ENCODE results near the gene SETDB1.
A peak's percentile ranks its signal among the peaks of the same experiment; 100 is the strongest.

The SETDB1 gene

GRCh38 chr1:151006327-151007052 is 80.3 kb downstream of the SETDB1 start, which contains the start of gene MINDY1:
TSS of gene MINDY1 (minus strand) at chr1:151006902. CDS start at chr1:151002617, 4,285 bp downstream.
- DNase-seq (ENCODE audit: low spot score) (peak; percentile 60), ATAC-seq (ENCODE audit: low read depth) (peak; percentile 85)
- H3K36me3 ChIP-seq (ENCODE audit: low read depth), result no peaks in the 10 kb centered on the region; the same call in 1 of the 2 replicates
- H3K9me3 ChIP-seq (ENCODE audit: severe bottlenecking), result no peaks in the 10 kb centered on the region
- H3K4me1 ChIP-seq (ENCODE audit: insufficient read depth, poor library complexity, severe bottlenecking), result peaks cover 18% of the 10 kb centered on the region
- TF ChIP-seq CTCF (IDR thresholded peaks at IDR 0.05; ENCODE audit: poor library complexity, severe bottlenecking), result peak; percentile 49
- H3K27me3 ChIP-seq (ENCODE audit: insufficient read depth, poor library complexity, severe bottlenecking), result no peaks in the 10 kb centered on the region
- peak within 1 kb of the TSS; percentile 75 for H3K27ac ChIP-seq (ENCODE audit: poor library complexity, severe bottlenecking)
- peak within 1 kb of the TSS; percentile 30 for H3K4me3 ChIP-seq (ENCODE audit: severe bottlenecking)

- DNase-seq (ENCODE audit: low spot score), result no peak
- TF ChIP-seq CTCF (IDR thresholded peaks at IDR 0.05; ENCODE audit: poor library complexity, severe bottlenecking), result no peak
- no peak for ATAC-seq (ENCODE audit: low read depth)
- H3K27ac ChIP-seq (ENCODE audit: poor library complexity, severe bottlenecking), result peak overlapping the region; percentile 75
- H3K27me3 ChIP-seq (ENCODE audit: insufficient read depth, poor library complexity, severe bottlenecking), result no peaks in the 10 kb centered on the region
- H3K36me3 ChIP-seq (ENCODE audit: low read depth), result no peaks in the 10 kb centered on the region; the same call in 1 of the 2 replicates
- H3K9me3 ChIP-seq (ENCODE audit: severe bottlenecking), result no peaks in the 10 kb centered on the region
- peak overlapping the region; percentile 61 for H3K4me3 ChIP-seq (ENCODE audit: severe bottlenecking)
- peaks cover 18% of the 10 kb centered on the region for H3K4me1 ChIP-seq (ENCODE audit: insufficient read depth, poor library complexity, severe bottlenecking)
Measured at GRCh38 chr1:151007853-151008243, 81.7 kb downstream of the SETDB1 start.

- Histone ChIP-seq H3K36me3 (ENCODE audit: low read depth) (no peaks in the 10 kb centered on the region; the same call in 1 of the 2 replicates), H3K9me3 (ENCODE audit: severe bottlenecking) (no peaks in the 10 kb centered on the region), H3K4me3 (ENCODE audit: severe bottlenecking) (peak within 1 kb of the TSS; percentile 61), H3K4me1 (ENCODE audit: insufficient read depth, poor library complexity, severe bottlenecking) (peaks cover 18% of the 10 kb centered on the region), H3K27me3 (ENCODE audit: insufficient read depth, poor library complexity, severe bottlenecking) (no peaks in the 10 kb centered on the region), H3K27ac (ENCODE audit: poor library complexity, severe bottlenecking) (peak within 1 kb of the TSS; percentile 75)
- no peak for TF ChIP-seq CTCF (IDR thresholded peaks at IDR 0.05; ENCODE audit: poor library complexity, severe bottlenecking)
- DNase-seq (ENCODE audit: low spot score) (peak; percentile 96), ATAC-seq (ENCODE audit: low read depth) (peak; percentile 68)
Measured at GRCh38 chr1:151008244-151009205, 82.4 kb downstream of the SETDB1 start, which contains the start of gene PRUNE1. TSS of gene PRUNE1 (plus strand) at chr1:151008449. CDS start at chr1:151008633, 184 bp downstream.

- TF ChIP-seq CTCF (IDR thresholded peaks at IDR 0.05; ENCODE audit: poor library complexity, severe bottlenecking), result no peak
- no peak for ATAC-seq (ENCODE audit: low read depth)
- peak overlapping the region; percentile 75 for H3K27ac ChIP-seq (ENCODE audit: poor library complexity, severe bottlenecking)
- peak overlapping the region; percentile 61 for H3K4me3 ChIP-seq (ENCODE audit: severe bottlenecking)
- no peaks in the 10 kb centered on the region for H3K27me3 ChIP-seq (ENCODE audit: insufficient read depth, poor library complexity, severe bottlenecking)
- peaks cover 15% of the 10 kb centered on the region for H3K4me1 ChIP-seq (ENCODE audit: insufficient read depth, poor library complexity, severe bottlenecking)
- H3K36me3 ChIP-seq (ENCODE audit: low read depth), result no peaks in the 10 kb centered on the region; the same call in 1 of the 2 replicates
- no peak for DNase-seq (ENCODE audit: low spot score)
- H3K9me3 ChIP-seq (ENCODE audit: severe bottlenecking), result no peaks in the 10 kb centered on the region
Measured at GRCh38 chr1:151009206-151009587, 83.0 kb downstream of the SETDB1 start.

All from RWPE2 (cell line).